Activated CD8-positive, alpha-beta memory T cell treated with anti-CD3 and anti-CD28 coated beads for 36 hours (primary cell): ENCODE data around the gene SH2D1B. TPM values are rescaled to one million over a fixed set of nuclear protein-coding genes. Genes with fewer than 3 reads are reported as not detected.
"Not testable (repeated sequence)": the region's sequence is repeated elsewhere in the genome, so short reads cannot be mapped to it uniquely, and the experiment has no call there.

Experiments used
- CTCF ChIA-PET: fragments of 350-600 bp; sonication (Branson Sonifier 250); formaldehyde crosslinking; loops from one replicate; lab custom pipeline; 2021; ENCODE audit warnings: antibody characterized with exemption; lab: Charles Lee
- POLR2A ChIA-PET: fragments of 350-600 bp; sonication (Branson Sonifier 250); formaldehyde crosslinking; loops from one replicate; lab custom pipeline; 2021; ENCODE audit warnings: antibody characterized with exemption; lab: Charles Lee
- total RNA-seq, 2 experiments: library from RNA; stranded (reverse); gene quantifications; one replicate each; pipeline ENCODE4 v1.2.3, GENCODE V29; 2021

Gene SH2D1B
- total RNA-seq, 2 experiments from 2014 or later: not detected

DNA sequence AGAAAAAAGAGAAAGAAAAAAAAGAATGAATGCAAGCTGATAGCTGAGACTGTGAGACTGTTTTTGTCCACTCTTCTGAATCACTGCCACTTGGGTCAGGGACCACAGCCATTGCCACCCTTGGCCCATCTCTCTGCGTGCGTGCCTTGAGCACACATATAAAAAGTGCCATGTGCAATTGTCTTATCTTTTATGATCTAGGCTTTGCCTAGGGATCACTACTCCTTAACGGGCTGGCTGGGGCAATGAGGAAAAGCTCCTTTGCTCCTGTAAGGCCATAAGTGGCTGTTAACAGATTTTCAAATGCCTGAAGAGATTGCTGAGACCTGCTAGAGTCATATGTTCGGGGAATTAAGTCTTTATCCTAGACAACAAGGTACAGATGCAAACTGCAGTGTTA, 43.5 kb downstream of the SH2D1B start:
- ChIA-PET POLR2A (no interaction called here), CTCF (no interaction called here)

DNA sequence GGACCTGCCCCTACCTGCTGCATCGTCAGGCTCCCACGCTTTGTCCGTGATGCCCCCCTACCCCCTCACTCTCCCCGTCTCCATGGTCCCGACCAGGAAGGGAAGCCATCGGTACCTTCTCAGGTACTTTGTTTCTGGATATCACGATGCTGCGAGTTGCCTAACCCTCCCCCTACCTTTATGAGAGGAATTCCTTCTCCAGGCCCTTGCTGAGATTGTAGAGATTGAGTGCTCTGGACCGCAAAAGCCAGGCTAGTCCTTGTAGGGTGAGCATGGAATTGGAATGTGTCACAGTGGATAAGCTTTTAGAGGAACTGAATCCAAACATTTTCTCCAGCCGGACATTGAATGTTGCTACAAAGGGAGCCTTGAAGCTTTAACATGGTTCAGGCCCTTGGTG, 44.2 kb downstream of the SH2D1B start:
- ChIA-PET POLR2A (no interaction called here), CTCF (no interaction called here)

DNA sequence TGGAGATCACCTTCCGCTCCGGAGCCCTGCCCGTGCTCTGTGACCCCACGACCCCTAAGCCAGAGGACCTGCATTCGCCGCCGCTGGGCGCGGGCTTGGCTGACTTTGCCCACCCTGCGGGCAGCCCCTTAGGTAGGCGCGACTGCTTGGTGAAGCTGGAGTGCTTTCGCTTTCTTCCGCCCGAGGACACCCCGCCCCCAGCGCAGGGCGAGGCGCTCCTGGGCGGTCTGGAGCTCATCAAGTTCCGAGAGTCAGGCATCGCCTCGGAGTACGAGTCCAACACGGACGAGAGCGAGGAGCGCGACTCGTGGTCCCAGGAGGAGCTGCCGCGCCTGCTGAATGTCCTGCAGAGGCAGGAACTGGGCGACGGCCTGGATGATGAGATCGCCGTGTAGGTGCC, 44.9 kb downstream of the SH2D1B start:
- POLR2A ChIA-PET: no interaction called here
- CTCF ChIA-PET: no interaction called here

DNA sequence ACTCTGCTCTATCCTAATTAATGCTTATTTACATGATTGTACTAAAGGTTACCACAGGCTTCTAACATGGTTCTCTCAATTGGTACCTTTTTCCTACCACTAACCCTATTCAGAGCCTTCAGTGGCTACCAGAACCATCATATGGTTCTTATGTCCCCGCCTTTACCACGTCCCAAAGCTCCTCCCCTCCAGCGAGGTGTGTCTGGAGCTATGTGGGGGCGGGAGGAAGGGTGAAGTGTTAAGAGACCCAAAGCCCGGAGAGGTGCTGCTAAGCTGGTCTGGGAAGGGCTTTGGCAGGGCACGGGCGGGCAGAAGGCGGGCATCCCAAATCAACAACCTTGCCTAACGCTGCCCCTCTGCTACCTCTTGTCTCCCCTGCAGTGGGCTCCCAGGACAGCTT, 45.3 kb downstream of the SH2D1B start:
- POLR2A ChIA-PET: no interaction called here
- CTCF ChIA-PET: no interaction called here

DNA sequence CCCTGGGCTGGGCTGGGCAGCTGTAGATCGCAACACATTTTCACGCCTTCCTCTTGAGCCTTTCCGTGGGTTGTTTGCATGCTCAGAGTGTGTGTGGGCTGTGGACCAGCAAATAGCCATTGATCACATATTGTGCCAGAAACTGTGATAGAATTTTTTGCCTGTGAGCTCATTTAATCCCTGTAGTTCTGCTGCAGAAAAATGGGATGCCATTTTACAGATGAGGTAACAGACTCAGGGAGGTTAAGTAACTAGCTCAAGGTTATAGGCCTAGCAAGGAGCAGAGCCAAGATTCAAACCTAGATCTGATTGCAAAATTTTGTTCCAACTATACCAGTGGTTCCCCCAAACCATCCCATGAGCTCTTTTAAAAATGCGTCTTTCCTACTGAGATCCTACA, 45.8 kb downstream of the SH2D1B start:
- CTCF ChIA-PET: no interaction called here
- POLR2A ChIA-PET: no interaction called here

DNA sequence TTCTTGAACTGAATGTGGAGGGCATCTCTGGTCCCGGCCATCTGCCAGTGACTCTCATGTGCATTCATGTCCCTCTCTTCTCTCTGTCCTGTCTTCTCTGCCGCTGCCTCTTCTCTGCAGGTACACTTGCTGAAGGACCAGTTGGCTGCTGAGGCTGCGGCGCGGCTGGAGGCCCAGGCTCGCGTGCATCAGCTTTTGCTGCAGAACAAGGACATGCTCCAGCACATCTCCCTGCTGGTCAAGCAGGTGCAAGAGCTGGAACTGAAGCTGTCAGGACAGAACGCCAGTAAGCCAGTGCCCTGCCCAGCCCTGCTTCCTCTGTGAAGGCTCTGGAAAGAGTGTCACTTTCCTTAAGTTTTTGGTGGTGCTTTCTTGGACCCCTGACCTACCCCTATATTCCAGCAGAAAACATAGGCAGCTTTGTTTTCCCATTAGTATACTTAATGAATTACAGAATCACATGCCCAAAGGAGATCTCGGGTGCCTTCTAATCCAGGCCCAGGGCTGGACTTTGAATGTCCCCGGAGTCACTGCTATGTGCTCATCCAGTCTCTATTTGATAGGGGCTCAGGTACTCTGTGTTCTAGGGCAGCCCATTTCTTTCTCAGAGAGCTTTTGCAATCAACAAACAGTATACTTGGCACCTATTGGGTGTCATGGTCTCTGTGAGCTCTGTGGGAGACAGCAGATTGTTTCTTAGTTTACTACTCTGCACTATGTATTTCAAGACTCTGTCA, 46.5 kb downstream of the SH2D1B start:
- ChIA-PET CTCF (no interaction called here), POLR2A (no interaction called here)

DNA sequence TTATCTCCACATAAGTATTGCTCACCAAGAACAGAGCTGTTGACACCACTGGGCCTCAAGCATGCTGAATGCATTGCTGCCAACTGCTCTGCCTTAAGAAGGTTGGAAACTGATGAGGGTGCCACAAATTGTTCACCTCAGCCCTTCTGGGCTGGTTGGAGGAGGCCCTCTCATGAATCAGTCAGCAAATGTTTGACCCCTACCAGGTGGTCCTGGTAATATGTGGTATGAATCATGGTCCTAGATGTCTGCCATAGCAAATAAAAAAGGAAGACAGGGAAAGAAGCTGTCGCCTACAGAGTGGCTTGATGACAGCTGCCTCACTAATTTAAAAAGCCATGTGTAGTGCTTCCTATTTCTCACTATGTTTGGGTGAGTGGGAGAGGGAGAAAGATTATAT, 47.4 kb downstream of the SH2D1B start:
- ChIA-PET POLR2A (no interaction called here), CTCF (no interaction called here)

DNA sequence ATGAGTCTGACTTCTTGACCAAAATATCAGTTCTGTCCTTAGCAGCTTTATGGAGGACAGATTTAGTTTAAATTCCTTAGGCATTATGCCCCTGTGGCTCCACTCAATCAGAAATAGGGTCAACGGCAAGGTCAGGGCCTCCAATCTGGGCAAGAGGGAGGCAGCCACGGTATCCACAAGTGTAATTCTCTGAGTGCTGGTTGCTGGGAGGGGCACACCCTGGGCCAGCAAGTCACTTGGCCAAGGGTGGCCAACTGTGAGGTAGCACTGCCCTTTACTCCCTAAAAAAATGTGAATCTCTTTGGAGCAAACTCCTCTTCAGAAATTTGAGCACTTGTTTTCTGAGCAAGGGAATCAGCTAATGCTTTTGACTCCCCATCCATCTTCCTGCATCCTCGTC, 48.1 kb downstream of the SH2D1B start:
- ChIA-PET POLR2A (no interaction called here), CTCF (no interaction called here)

DNA sequence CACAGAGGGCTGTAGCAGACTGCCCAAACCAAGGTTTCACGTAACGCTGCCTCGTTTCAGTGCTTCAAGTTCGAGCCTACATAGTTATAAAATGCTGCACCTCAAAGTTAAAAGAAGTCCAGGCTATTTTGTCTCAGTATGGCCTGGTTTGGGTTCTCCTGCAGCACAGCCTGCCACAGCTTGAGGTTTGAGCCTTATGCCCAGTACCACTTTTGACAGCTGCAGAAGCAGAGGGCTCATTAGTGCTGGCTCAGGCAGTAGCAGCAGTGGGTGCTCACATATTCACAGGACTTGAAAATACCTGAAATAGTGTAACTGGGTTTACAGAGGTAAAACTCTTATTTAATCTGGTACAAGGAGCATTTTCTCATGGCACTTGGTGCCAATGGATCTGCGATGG, 50.6 kb downstream of the SH2D1B start:
- CTCF ChIA-PET: no interaction called here
- POLR2A ChIA-PET: no interaction called here

DNA sequence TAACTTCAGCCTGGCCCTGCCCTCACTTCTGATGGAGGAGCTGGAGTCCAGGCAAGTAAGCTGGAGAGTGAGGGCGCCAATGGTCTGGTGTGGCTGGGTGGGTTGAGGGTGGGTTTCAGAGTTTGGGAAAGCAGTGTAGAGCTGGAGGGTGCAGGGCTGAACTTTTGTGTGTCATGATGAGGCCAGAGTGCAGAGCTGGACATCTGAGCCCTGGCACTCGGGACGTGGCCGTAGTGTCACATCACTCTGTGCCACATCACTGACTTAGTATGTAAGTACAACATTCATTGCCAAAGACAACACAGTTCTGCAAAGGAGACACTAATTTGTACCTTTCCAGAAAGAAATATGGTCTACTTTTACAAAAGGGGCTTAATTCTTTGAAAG, 51.1 kb downstream of the SH2D1B start:
- ChIA-PET CTCF (no interaction called here), POLR2A (no interaction called here)

DNA sequence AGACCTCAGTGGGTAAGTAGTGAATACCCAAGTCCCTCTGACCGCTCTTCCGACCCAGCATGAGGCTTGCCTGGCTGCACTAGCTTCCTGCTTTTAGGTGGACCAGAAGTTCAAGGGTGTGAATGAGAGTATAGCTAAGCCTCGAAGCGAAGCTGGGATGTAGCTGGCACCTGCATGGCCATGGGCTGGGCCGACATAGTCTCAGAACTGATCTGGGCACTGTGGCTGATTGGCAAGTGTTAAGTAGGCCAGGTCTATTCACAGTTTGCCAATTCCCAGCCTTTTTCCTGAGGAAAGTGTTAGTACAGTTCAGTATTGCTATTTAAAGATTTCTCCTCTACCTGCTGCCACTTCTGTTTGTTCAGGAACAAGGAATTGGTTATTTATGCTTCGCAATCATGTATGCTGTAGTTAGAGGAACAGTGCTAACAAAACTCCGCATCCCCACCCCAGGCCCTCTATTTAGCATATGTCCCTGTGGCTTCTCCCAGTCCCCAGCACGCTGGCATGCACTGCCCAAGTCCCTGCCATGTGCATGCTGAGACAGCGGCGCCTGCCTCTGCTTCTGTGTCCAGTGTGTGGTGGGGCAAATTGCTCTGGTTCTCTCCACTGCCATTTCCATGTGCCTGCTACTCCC, 51.6 kb downstream of the SH2D1B start:
- ChIA-PET POLR2A (no interaction called here), CTCF (no interaction called here)

DNA sequence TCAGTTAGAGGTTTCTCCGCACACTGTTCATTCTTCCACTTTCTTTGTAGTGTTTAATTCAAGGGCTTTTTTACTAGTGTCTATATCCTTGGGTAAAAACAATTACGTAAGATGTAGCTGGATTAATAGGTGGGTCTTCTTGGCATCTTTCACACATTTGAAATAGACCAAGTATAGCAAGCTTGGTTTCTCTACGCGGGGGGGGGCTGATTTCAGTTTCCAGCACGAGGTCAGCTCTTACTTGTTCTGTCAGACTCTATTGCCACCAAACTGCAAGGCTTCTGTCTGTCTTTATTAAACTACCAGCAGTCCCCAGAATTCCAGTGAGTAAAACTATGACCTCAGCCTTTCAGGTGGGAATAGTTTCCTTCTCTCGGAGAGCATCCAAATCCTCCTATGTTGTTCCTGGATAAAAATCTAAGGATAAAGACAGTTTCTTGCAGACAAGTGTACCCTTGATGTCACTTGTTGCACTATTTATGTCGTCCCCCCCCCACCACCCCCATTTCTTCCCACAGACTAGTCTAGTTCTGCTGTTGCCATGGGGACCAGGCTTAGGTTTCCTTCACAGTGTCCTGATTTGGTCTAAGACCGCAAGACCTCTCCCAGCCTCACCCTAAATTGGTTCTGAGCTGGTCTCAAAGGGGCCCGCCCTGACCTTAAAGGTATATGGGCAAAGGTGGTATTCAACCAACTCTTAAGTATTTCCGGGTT, 52.3 kb downstream of the SH2D1B start:
- ChIA-PET POLR2A (no interaction called here), CTCF (no interaction called here)

DNA sequence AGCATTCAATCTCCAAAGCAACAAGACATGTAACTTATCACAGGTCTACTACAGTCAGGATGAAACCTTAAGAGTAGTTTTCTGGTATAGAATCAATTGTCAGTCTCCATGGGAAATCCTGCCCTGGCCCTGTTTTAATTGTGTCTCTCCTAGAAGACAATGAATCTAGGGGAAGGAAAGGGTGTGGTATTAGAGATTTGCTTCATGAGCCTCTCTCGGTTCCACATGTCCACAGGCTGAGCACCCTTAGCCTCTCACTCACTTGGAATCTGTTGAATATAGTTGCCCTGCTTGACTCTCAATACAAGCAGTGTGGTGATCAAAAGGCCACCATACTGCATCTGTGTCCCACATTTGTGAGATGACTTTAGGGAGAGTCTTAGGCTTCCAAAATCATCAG, 53.0 kb downstream of the SH2D1B start:
- ChIA-PET CTCF (no interaction called here), POLR2A (no interaction called here)

DNA sequence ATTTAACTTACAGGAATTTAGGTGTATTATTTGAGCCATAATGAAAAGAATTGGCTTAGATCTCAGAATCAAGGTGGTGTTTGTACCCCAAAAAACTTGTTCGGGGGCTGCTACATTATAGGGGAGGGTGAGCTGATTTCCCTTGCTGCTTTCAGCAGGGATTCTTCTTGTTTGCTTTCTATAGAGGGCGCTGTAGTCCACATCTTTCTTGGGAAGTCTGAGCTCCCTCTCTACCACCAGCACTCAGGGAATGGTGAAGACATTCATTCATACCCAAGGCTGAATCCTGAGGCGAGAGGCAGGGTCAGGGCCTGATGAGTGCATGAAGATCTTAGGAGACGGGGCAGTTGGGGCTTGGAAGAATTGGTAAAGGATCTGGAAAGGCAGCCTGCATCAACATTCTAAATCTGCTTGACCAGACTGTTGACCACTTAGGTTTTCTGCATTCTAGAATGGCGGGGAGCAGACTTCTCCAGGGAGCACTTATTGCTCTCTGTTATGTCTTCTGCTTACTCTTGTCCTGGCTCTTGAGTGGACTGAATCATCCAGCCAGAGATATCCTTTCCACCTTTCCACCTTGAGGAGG, 54.2 kb downstream of the SH2D1B start:
- ChIA-PET CTCF (no interaction called here), POLR2A (no interaction called here)

DNA sequence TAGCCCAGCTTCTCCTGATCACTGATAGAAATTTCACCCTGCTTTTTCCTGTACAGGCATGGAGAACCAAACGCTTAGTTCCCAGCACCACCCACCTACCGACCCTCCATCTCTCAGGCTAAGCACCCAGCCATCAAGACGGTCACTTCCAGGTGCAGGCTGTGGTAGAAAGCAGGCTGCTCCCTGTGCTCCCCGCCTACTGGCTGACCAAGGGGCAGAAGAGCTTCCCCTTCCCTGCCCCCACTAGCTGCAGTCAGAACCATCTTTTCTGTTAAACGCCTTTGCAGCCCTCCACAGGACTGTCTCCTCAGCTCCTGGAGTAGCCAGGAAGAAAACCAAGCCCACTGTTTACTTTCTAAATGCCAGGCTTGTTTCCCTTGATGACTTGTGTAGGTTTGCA, 58.2 kb downstream of the SH2D1B start:
- POLR2A ChIA-PET: no interaction called here
- CTCF ChIA-PET: no interaction called here

DNA sequence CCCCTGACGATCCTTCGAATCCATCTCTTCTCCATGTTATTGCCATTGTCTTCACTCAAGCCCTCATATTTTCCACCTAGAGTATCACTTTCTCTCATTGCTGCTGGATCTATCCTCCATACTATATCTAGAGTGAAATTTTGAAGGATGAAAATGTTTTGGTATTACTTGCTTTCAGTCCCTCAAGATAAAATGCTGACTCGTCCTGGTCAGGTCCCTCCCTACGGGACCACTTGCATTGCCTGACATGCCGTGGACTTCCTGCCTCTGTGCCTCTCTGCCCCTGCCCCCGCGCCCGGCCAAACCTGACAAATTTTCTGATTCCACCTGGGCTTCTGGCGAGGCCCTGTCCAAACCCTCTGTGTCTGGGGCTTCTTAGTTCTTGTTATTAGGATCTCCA, 58.9 kb downstream of the SH2D1B start:
- POLR2A ChIA-PET: no interaction called here
- CTCF ChIA-PET: no interaction called here

DNA sequence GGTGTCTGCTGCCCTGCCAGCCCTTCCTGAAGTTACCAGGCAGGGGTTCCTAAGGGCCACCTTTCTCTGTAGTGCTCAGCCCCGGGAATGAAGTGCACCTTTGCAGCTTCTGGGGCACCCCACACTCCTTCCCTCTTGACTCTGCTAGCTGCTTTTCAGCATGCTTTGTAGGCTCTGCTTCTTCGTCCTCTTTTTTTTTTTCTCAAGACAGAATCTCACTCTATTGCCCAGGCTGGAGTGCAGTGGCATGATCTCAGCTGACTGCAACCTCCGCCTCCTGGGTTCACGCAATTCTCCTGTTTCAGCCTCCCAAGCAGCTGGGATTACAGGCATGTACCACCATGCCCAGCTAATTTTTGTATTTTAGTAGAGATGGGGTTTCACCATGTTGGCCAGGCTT, 60.1 kb downstream of the SH2D1B start:
- CTCF ChIA-PET, POLR2A ChIA-PET: not testable (repeated sequence)

DNA sequence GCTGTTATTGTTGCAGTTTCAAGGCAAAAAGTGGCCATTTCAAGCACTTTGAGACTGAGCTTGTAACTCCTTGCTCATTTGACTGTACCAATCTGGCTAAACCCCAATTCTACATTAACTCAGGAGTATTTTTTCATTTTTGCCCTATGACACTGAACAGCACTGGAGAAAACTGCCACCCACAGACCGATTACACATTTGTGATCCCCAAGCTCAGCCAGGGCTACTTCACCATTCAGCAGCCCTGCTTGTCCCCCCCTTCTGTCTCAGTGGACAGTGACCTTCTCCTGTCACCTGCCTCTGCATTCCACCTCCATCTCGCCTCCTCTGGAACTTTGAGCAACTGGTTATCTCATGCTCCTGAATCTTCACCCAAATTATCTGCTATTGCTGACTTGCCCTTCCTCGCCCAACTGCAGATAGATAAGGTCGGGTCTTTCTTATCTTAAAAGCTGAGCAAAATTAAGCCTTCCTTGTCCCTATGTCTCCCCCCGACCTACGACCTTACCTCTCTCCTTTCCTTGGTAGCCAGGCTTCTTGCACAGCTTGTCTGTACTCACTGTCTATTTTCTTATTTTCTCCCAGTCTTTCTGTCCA, 60.6 kb downstream of the SH2D1B start:
- ChIA-PET CTCF (interaction anchor here (0.7 kb wide), 1 partner anchor 34 kb away, joined by 3 read pairs; no protein-coding TSS in a partner anchor), POLR2A (no interaction called here)

DNA sequence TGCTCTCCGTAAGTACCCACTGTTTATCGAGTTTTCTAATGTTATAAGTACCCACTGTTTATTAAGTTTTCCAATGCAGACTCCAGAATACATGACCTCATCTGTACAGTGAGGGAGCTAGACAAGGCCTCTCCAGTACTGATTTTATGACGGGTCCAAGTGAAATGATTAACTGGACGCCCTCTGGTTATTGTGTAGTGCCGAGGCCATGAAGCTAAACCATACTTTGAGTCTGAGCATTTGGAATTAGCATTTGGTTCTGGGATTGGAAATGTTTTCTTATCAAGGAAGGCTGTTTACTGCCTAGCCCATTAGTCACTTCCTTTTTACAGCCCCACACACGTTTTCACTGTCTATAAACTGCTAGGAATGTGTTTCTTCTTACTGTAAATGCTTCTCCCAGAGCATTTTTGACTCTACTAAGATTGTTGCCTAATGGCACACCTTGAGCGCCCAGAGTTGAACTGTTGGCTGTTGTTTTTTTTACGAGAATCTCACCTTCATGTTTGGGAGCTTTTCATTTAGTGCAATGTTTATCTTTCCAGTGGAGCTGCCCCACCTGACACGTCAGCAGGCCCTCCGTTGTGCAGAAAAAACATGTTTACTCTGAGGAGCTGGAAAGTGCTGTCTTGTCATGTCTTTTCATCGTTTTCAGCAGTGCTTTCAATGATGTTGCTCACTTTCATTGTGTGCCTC, 62.2 kb downstream of the SH2D1B start:
- POLR2A ChIA-PET: no interaction called here
- CTCF ChIA-PET: no interaction called here

DNA sequence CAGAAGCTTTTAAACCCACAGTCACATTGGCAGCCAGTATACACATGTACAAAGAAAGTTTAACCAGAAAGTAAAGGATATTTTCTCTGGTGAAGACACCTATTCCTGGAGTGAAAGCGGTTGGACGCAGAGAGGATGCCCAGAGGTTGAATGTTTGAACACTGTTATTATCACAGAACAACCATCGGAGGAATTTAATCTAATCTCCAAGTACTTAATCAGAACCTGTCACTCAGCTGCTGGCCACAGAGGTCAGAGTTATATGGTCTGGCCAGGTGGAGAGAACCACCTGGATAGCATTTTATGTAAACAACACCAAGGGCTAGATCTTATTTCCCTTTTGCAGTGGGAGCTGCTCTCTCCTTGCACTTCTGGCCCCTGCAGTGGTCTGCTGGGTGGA, 64.7 kb downstream of the SH2D1B start:
- ChIA-PET POLR2A (no interaction called here), CTCF (no interaction called here)
